ENCODE results near the gene TMCC2. TPM values are rescaled to one million over a fixed set of nuclear protein-coding genes. Genes with fewer than 3 reads are reported as not detected.

Gene TMCC2
- total and polyA plus RNA-seq, 4 donors, result 20.2 to 77.4 (median 51.9) TPM

DNA sequence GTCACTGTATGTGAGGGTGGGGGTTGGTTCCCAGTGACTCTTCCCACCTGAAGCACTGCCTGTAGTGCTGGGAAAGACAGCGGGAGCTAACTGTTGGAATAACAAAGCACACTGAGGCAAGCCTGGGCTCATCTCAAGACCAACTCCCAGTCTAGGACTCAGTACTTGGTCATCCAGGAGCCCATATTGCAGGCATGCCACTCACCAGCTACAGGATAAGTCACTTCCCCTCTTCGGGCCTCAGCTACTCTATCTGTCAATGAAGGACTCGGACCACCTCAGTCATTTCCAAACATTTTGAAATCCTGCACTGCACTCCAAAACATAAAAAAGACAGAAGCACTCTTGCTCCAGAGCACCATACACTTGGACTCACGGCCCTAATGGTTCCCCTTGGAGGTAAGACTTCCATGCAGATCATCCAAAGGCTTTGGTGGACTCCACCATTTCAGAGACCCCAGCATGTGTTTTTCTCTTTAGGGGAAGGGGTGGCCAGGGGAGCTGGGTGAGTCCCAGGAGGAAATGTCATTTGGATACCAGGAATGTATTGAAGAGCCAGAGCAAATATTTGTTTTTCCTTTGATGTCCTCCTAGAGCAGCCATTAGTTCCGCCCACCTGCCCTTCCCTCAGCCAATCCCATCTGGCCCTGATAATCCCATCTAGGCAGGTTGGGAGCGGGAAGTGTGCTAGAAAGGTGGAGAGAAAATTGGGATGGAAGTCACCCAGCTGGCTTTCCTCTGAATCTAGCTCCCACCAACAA lies 90.7 kb downstream of the TMCC2 start:
- H3K4me3 ChIP-seq (ENCODE audit: low read depth, low read length), result no peak overlapping the region
- no peaks in the 10 kb centered on the region for H3K27me3 ChIP-seq (ENCODE audit: control insufficient read depth, insufficient read depth, low read length)
- H3K36me3 ChIP-seq (ENCODE audit: control insufficient read depth, insufficient read depth, low read length), result no peaks in the 10 kb centered on the region
- peaks cover 39% of the 10 kb centered on the region for H3K4me1 ChIP-seq (ENCODE audit: control insufficient read depth, insufficient read depth, low read length)
- no peak for DNase-seq (ENCODE audit: low read depth in 4 of 6, low spot score in 6 of 6)
- H3K27ac ChIP-seq (ENCODE audit: low read depth, low read length), result no peak overlapping the region
- 76% methylated on average over 5 of the region's 6 CpGs for WGBS (ENCODE audit: insufficient coverage)
- H3K9me3 ChIP-seq (ENCODE audit: control insufficient read depth, insufficient read depth, low read length), result no peaks in the 10 kb centered on the region

DNA sequence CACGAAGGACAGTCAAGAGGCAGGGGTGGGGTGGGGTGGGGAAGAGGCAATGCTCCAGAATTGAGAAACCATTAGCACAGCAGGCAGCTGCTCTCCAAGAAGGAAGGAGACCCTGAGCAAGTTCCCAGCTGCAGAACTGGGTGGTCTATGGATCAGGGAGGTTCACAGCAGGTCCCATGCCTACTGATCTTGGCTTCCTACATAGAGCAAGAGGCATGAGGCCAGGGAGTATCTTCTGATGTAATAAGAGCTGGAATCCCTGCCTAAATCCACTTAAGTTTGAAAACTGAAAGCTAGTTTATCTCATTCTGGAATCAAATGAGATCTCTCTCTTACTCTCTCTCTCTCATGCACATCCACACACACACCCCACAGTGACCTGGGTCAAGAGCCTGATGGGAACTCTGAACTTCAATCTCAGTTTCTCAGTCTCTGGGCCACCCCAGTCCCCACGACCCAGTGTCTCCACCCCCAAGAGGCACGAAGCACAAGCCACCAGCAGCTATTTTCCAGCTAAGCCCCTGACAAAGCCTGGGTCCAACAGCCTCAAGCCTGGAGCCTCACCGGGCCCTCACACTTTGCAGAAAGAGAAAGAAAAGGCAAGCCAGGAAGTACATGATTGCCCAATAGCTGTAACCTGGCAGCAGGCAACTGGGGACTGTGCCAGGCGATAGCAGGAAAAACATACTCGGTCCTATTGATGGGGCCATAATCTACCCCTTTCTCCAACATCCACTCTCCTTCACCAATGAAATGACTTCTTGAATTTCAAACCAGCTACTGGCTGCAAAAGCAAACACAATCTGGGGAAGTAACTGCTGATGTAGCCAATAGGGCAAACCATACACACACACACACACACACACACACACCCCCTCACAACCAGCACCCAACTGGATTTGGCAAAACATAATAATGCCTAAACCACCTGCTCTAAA lies 91.6 kb downstream of the TMCC2 start:
- Histone ChIP-seq H3K36me3 (ENCODE audit: control insufficient read depth, insufficient read depth, low read length) (no peaks in the 10 kb centered on the region), H3K4me1 (ENCODE audit: control insufficient read depth, insufficient read depth, low read length) (peaks cover 30% of the 10 kb centered on the region), H3K9me3 (ENCODE audit: control insufficient read depth, insufficient read depth, low read length) (no peaks in the 10 kb centered on the region), H3K27ac (ENCODE audit: low read depth, low read length) (no peak overlapping the region), H3K27me3 (ENCODE audit: control insufficient read depth, insufficient read depth, low read length) (no peaks in the 10 kb centered on the region), H3K4me3 (ENCODE audit: low read depth, low read length) (no peak overlapping the region)
- peak in 2 of 6 donors; percentile 44 to 46 for DNase-seq (ENCODE audit: low read depth in 4 of 6, low spot score in 6 of 6)
- 30% methylated on average over 5 of the region's 6 CpGs for WGBS (ENCODE audit: insufficient coverage)

DNA sequence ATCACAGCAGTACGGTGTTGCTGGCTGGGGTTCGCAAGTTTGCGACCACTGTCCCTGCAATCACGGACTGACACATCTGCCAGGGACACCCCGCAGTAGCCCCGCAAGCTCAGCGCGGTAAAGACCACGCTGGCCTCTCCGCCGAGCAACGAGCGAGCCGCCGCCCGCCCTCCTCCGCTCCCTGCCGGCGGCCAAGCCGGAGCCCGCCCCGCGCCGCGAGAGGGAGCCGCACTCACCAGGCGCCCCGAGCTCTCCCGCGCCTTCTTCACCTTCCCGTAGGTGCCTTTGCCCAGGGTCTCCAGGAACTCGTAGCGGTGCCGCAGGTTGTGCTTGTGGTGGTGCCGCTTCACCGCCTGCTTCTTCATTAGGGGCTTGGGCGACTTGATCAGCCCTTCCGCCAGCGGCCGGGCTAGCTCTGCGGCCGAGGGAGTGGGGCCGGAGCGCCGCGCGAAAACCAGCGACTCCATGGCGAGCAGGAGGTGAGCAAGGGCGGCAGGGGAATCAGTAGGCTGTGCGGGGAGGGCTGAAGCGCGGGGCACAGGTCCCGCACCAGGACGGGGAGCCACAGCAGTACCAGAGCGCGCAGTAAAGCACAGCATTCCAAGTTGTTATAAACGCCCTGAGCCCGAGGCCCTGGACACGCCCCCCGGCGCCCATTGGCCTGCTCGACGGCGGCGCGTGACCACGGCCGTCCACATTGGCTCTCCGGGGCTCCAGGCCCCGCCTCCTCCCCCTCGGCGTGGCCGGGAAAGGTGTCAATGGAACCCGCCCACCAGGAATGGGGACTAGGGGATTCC lies 93.6 kb downstream of the TMCC2 start, which contains the start of gene NUAK2:
TSS of gene NUAK2 (minus strand) at position 584 of the 797 bp plus-strand sequence. CDS start at position 467, 117 bp downstream.
- no peaks in the 10 kb centered on the region for H3K36me3 ChIP-seq (ENCODE audit: control insufficient read depth, insufficient read depth, low read length)
- H3K4me1 ChIP-seq (ENCODE audit: control insufficient read depth, insufficient read depth, low read length), result peaks cover 33% of the 10 kb centered on the region

DNA sequence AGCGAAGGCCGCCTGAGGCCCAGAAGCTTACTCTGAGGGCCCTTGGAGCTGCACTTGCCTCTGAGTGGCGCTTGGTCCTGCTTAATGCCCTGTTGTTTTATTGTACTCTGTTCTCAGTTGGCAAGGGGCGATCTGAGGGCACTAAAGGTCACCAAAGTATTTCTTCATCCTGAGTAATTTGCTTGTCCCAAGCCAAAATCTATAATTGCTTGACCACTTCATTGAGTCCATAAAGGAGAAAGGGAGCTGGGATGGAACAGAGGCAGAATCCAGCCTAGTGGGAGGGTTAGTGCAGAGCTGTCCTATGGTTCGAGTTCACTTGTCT lies 94.2 kb downstream of the TMCC2 start:
- Histone ChIP-seq H3K36me3 (ENCODE audit: control insufficient read depth, insufficient read depth, low read length) (no peaks in the 10 kb centered on the region), H3K9me3 (ENCODE audit: control insufficient read depth, insufficient read depth, low read length) (no peaks in the 10 kb centered on the region), H3K4me3 (ENCODE audit: low read depth, low read length) (peak overlapping the region; percentile 93), H3K4me1 (ENCODE audit: control insufficient read depth, insufficient read depth, low read length) (peaks cover 31% of the 10 kb centered on the region), H3K27ac (ENCODE audit: low read depth, low read length) (peak overlapping the region; percentile 72), H3K27me3 (ENCODE audit: control insufficient read depth, insufficient read depth, low read length) (no peaks in the 10 kb centered on the region)
- WGBS (ENCODE audit: insufficient coverage), result 4% methylated on average over 3 of the region's 5 CpGs
- DNase-seq (ENCODE audit: low read depth in 4 of 6, low spot score in 6 of 6), result no peak

More for the DNA sequence above, 93.6 kb downstream of the TMCC2 start, which contains the start of gene NUAK2:
- DNase-seq (ENCODE audit: low read depth in 4 of 6, low spot score in 6 of 6), result peak in 5 of 6 donors; percentile 74 to 97 (median 84)
- WGBS (ENCODE audit: insufficient coverage), result under 1% methylated on average over 74 of the region's 75 CpGs
- Histone ChIP-seq H3K9me3 (ENCODE audit: control insufficient read depth, insufficient read depth, low read length) (no peaks in the 10 kb centered on the region), H3K27me3 (ENCODE audit: control insufficient read depth, insufficient read depth, low read length) (no peaks in the 10 kb centered on the region), H3K4me3 (ENCODE audit: low read depth, low read length) (peak within 1 kb of the TSS; percentile 93), H3K27ac (ENCODE audit: low read depth, low read length) (peak within 1 kb of the TSS; percentile 72)

Other genes with a start within 250 kb of the TMCC2 start
- gene CNTN2, start 184.7 kb upstream of the TMCC2 start, total RNA-seq, result 10 to 100 TPM; 16.1 to 48.3 TPM
- 10 to 100 TPM; 37.7 to 44.8 TPM for gene CNTN2, start 184.7 kb upstream of the TMCC2 start, polyA plus RNA-seq (ENCODE audit: insufficient read length in 2 of 2)
- 1 to 10 TPM; 1.9 TPM for gene TMEM81, start 143.5 kb upstream of the TMCC2 start, total RNA-seq
- 1 to 10 TPM; 4.9 to 6.3 TPM for gene TMEM81, start 143.5 kb upstream of the TMCC2 start, polyA plus RNA-seq (ENCODE audit: insufficient read length in 2 of 2)
- 10 to 100 TPM; 15.5 to 19.2 TPM for gene RBBP5, start 106.0 kb upstream of the TMCC2 start, total RNA-seq
- gene RBBP5, start 106.0 kb upstream of the TMCC2 start, polyA plus RNA-seq (ENCODE audit: insufficient read length in 2 of 2), result 10 to 100 TPM; 12.6 to 14.0 TPM
- gene DSTYK, start 16.2 kb upstream of the TMCC2 start, total RNA-seq, result 10 to 100 TPM; 16.8 to 25.1 TPM
- 10 to 100 TPM; 19.2 to 20.9 TPM for gene DSTYK, start 16.2 kb upstream of the TMCC2 start, polyA plus RNA-seq (ENCODE audit: insufficient read length in 2 of 2)
- 1 to 10 TPM; 1.4 to 2.8 TPM for gene NUAK2, start 93.8 kb downstream of the TMCC2 start, total RNA-seq
- 1 to 10 TPM; 1.3 to 1.7 TPM for gene NUAK2, start 93.8 kb downstream of the TMCC2 start, polyA plus RNA-seq (ENCODE audit: insufficient read length in 2 of 2)
- 10 to 100 TPM in 1 of 2 donors, 1 to 10 TPM in 1; 9.9 to 12.0 TPM for gene KLHDC8A, start 129.0 kb downstream of the TMCC2 start, total RNA-seq
- gene KLHDC8A, start 129.0 kb downstream of the TMCC2 start, polyA plus RNA-seq (ENCODE audit: insufficient read length in 2 of 2), result 10 to 100 TPM; 49.9 to 56.8 TPM
- gene LEMD1, start 194.1 kb downstream of the TMCC2 start, total RNA-seq, result 1 to 10 TPM in 1 of 2 donors, under 1 TPM in 1; 0.99 to 2.4 TPM
- gene LEMD1, start 194.1 kb downstream of the TMCC2 start, polyA plus RNA-seq (ENCODE audit: insufficient read length in 2 of 2), result 1 to 10 TPM; 4.3 to 7.2 TPM
- gene BLACAT1, start 228.1 kb downstream of the TMCC2 start, total RNA-seq, result under 1 TPM; 0.44 to 0.89 TPM
- gene BLACAT1, start 228.1 kb downstream of the TMCC2 start, polyA plus RNA-seq (ENCODE audit: insufficient read length in 2 of 2), result 1 to 10 TPM; 1.9 to 2.1 TPM